GM23338 (cell line): ENCODE measurements around the gene SLC24A5. TPM values are rescaled to one million over a fixed set of nuclear protein-coding genes. Genes with fewer than 3 reads are reported as not detected.
A peak's percentile ranks its signal among the peaks of the same experiment; 100 is the strongest.

Source experiments
- ATAC-seq: fragments of 200-7000 bp; cut with Tn5 transposase; 3 replicates; pipeline ENCODE4 v1.9.1; 2020
- DNase-seq: peaks from one replicate; pipeline ENCODE4 v3.0.0-alpha.2; 2015; ENCODE audit warnings: low spot score
- H2AFZ ChIP-seq: fragments of 200-600 bp; sonication (generic); 2 replicates; pipeline ENCODE4 v1.8.0; 2016; ENCODE audit warnings: antibody characterized with exemption, mild to moderate bottlenecking, moderate library complexity
- H3F3A ChIP-seq: fragments of 200-600 bp; sonication (generic); replicated peaks from 2 replicates; pipeline ENCODE4 v1.8.0; 2017; ENCODE audit warnings: antibody characterized with exemption, mixed run types, low read depth
- H3K27ac ChIP-seq: fragments of 200-600 bp; sonication (generic); 2 replicates; pipeline ENCODE4 v1.6.1; 2016; ENCODE audit warnings: low read depth
- H3K27me3 ChIP-seq: fragments of 200-600 bp; sonication (generic); 2 replicates; pipeline ENCODE4 v1.8.0; 2016; ENCODE audit warnings: mild to moderate bottlenecking, mixed run types, moderate library complexity; ENCODE audit not compliant: insufficient read depth
- H3K36me3 ChIP-seq: fragments of 200-600 bp; sonication (generic); 2 replicates; pipeline ENCODE4 v1.8.0; 2016; ENCODE audit warnings: mild to moderate bottlenecking; ENCODE audit not compliant: insufficient read depth
- H3K4me1 ChIP-seq: fragments of 200-600 bp; sonication (generic); 2 replicates; pipeline ENCODE4 v1.8.0; 2016; ENCODE audit warnings: mild to moderate bottlenecking, moderate library complexity; ENCODE audit not compliant: insufficient read depth
- H3K4me2 ChIP-seq: fragments of 200-600 bp; sonication (generic); 2 replicates; pipeline ENCODE4 v1.7.1; 2017; ENCODE audit warnings: mixed run types
- H3K4me3 ChIP-seq: fragments of 200-600 bp; sonication (generic); 2 replicates; pipeline ENCODE4 v1.6.1; 2016; ENCODE audit warnings: mixed run types
- H3K79me2 ChIP-seq: fragments of 200-600 bp; sonication (generic); replicated peaks from 2 replicates; pipeline ENCODE4 v1.8.0; 2017; ENCODE audit warnings: mild to moderate bottlenecking; ENCODE audit not compliant: insufficient read depth
- H3K9me2 ChIP-seq: fragments of 200-600 bp; sonication (generic); 2 replicates; pipeline ENCODE4 v1.8.0; 2017; ENCODE audit not compliant: insufficient read depth
- H4K20me1 ChIP-seq: fragments of 200-600 bp; sonication (generic); replicated peaks from 2 replicates; pipeline ENCODE4 v1.8.0; 2017; ENCODE audit warnings: mild to moderate bottlenecking; ENCODE audit not compliant: insufficient read depth
- H3K27ac Mint-ChIP-seq: 2 replicates; pipeline ENCODE4 v1.8.0; 2020; ENCODE audit warnings: inconsistent platforms, mild to moderate bottlenecking, moderate library complexity, mixed read lengths
- H3K27me3 Mint-ChIP-seq: 3 replicates; pipeline ENCODE4 v1.8.0; 2022; ENCODE audit warnings: low read depth, mild to moderate bottlenecking, moderate library complexity, mixed read lengths, inconsistent platforms; ENCODE audit not compliant: insufficient read depth, poor library complexity
- H3K36me3 Mint-ChIP-seq: 3 replicates; pipeline ENCODE4 v1.8.0; 2021; ENCODE audit warnings: low read depth, mild to moderate bottlenecking, inconsistent platforms, moderate library complexity, mixed read lengths
- H3K4me1 Mint-ChIP-seq: 3 replicates; pipeline ENCODE4 v1.8.0; 2020; ENCODE audit warnings: mild to moderate bottlenecking, inconsistent platforms, mixed read lengths
- H3K4me3 Mint-ChIP-seq: 3 replicates; pipeline ENCODE4 v1.8.0; 2021; ENCODE audit warnings: moderate library complexity, mild to moderate bottlenecking, inconsistent platforms, mixed read lengths
- H3K9me3 Mint-ChIP-seq: 3 replicates; pipeline ENCODE4 v1.8.0; 2020; ENCODE audit warnings: moderate library complexity, mild to moderate bottlenecking, inconsistent platforms, mixed read lengths
- CTCF ChIP-seq, 2 experiments: fragments of 200-600 bp in 1 of 2; sonication (generic) in 1 of 2; conservative IDR thresholded peaks; 2 replicates each; pipeline versions ENCODE4 v1.5.1 to v1.6.1; 2016 to 2017; ENCODE audit warnings: antibody characterized with exemption in 2 of 2, low read depth in 2 of 2, mild to moderate bottlenecking in 2 of 2, moderate library complexity in 1 of 2
- EZH2phosphoT487 ChIP-seq: fragments of 200-600 bp; sonication (generic); IDR thresholded peaks from one replicate; pipeline ENCODE4 v1.8.1; 2018; ENCODE audit warnings: antibody characterized with exemption; ENCODE audit not compliant: unreplicated experiment
- NANOG ChIP-seq: IDR thresholded peaks from 2 replicates; pipeline ENCODE4 v1.6.1; 2016; ENCODE audit warnings: antibody characterized with exemption, borderline replicate concordance
- REST ChIP-seq: IDR thresholded peaks from one replicate; pipeline ENCODE4 v1.6.1; 2018; ENCODE audit warnings: antibody characterized with exemption; ENCODE audit not compliant: unreplicated experiment
- STAT1 ChIP-seq: IDR thresholded peaks from one replicate; pipeline ENCODE4 v1.6.1; 2016; ENCODE audit warnings: antibody characterized with exemption; ENCODE audit not compliant: unreplicated experiment
- ZNF462 ChIP-seq: fragments of 250-450 bp; sonication (Bioruptor Pico); IDR thresholded peaks from 2 replicates; pipeline ENCODE4 v1.5.0; 2020; ENCODE audit warnings: mild to moderate bottlenecking, moderate library complexity
- polyA plus RNA-seq: library from polyadenylated mRNA; unstranded; fragments of >200 nt; fragmentation: Nextera tagmentation; extraction: Ambion mirVana; gene quantifications from 2 replicates; pipeline ENCODE4 v1.2.1, GENCODE V29; 2016
- total RNA-seq: library from RNA; depleted of rRNA; stranded (reverse); fragments of >200 nt; shearing (Covaris generic); gene quantifications from 2 replicates; pipeline ENCODE4 v1.2.3, GENCODE V29; 2014

SLC24A5 gene
- total and polyA plus RNA-seq, 2 experiments from 2014 or later, result 0.39 TPM; not detected in 1

GRCh38 chr15:48143856-48144255, 23.1 kb downstream of the SLC24A5 start (continued):
- TF ChIP-seq REST (no peak), CTCF (conservative IDR thresholded peaks at IDR 0.05; ENCODE audit: low read depth in 2 of 2) (no peak), EZH2phosphoT487 (no peak)

GRCh38 chr15:48144889-48145288, 24.1 kb downstream of the SLC24A5 start:
- DNase-seq, result no peak
- no peak for TF ChIP-seq STAT1
- TF ChIP-seq REST, result no peak
- no peak for TF ChIP-seq EZH2phosphoT487
- TF ChIP-seq CTCF (conservative IDR thresholded peaks at IDR 0.05; ENCODE audit: low read depth in 2 of 2), result no peak
- TF ChIP-seq NANOG, result no peak
- TF ChIP-seq ZNF462, result no peak

More at GRCh38 chr15:48144889-48145288, 24.1 kb downstream of the SLC24A5 start:
- H3K79me2 ChIP-seq, result no peaks in the 10 kb centered on the region
- no peaks in the 10 kb centered on the region for H3F3A ChIP-seq
- H3K27ac ChIP-seq, result no peak overlapping the region
- Mint-ChIP-seq H3K27me3 (no peaks in the 10 kb centered on the region), H3K36me3 (peaks cover 27% of the 10 kb centered on the region; the same call in 2 of the 3 replicates), H3K4me1 (peaks cover 7% of the 10 kb centered on the region), H3K27ac (peak overlapping the region; percentile 64), H3K4me3 (no peak overlapping the region), H3K9me3 (no peaks in the 10 kb centered on the region)
- H4K20me1 ChIP-seq, result no peaks in the 10 kb centered on the region
- H3K4me1 ChIP-seq, result peaks cover 4% of the 10 kb centered on the region; the same call in 1 of the 2 replicates
- no peaks in the 10 kb centered on the region for H3K27me3 ChIP-seq
- H3K4me2 ChIP-seq, result no peak overlapping the region
- no peaks in the 10 kb centered on the region for H3K9me2 ChIP-seq
- no peak overlapping the region for H2AFZ ChIP-seq
- no peak for ATAC-seq
- H3K4me3 ChIP-seq, result no peak overlapping the region
- peaks cover 9% of the 10 kb centered on the region; the same call in 1 of the 2 replicates for H3K36me3 ChIP-seq
